Neural cell (in vitro differentiated cells): ENCODE results near the gene RMI2. TPM values are rescaled to one million over a fixed set of nuclear protein-coding genes. Genes with fewer than 3 reads are reported as not detected.

ENCODE experiments used
- H2AFZ ChIP-seq: fragments of 200-600, 300-800 bp; sonication (generic), shearing (Covaris generic); 2 replicates; pipeline ENCODE4 v1.6.0; 2014; ENCODE audit warnings: low read depth, mild to moderate bottlenecking, antibody characterized with exemption, low read length, moderate library complexity
- H3F3A ChIP-seq: fragments of 200-600 bp; shearing (Covaris generic); 2 replicates; pipeline ENCODE4 v1.6.1; 2016; ENCODE audit warnings: mild to moderate bottlenecking, moderate library complexity, mixed read lengths, antibody characterized with exemption, low read length; ENCODE audit not compliant: insufficient read depth, poor library complexity, severe bottlenecking
- H3K27ac ChIP-seq: fragments of 200-600, 300-800 bp; sonication (generic), shearing (Covaris generic); 2 replicates; pipeline ENCODE4 v1.5.1; 2014; ENCODE audit warnings: mild to moderate bottlenecking, low read length, moderate library complexity
- H3K27me3 ChIP-seq: fragments of 300-800, 200-600 bp; sonication (generic), shearing (Covaris generic); 2 replicates; pipeline ENCODE4 v1.6.0; 2014; ENCODE audit warnings: mild to moderate bottlenecking, low read depth, low read length, moderate library complexity; ENCODE audit not compliant: insufficient read depth
- H3K36me3 ChIP-seq: fragments of 300-800, 200-600 bp; sonication (generic), shearing (Covaris generic); 2 replicates; pipeline ENCODE4 v1.5.1; 2014; ENCODE audit warnings: mild to moderate bottlenecking, antibody characterized with exemption, low read length, moderate library complexity; ENCODE audit not compliant: insufficient read depth
- H3K4me2 ChIP-seq: fragments of 300-800, 200-600 bp; sonication (generic), shearing (Covaris generic); 2 replicates; pipeline ENCODE4 v1.6.0; 2014; ENCODE audit warnings: mild to moderate bottlenecking, low read length
- H3K4me3 ChIP-seq: fragments of 300-800, 200-600 bp; sonication (generic), shearing (Covaris generic); 2 replicates; pipeline ENCODE4 v1.5.1; 2014; ENCODE audit warnings: mild to moderate bottlenecking, low read length, moderate library complexity
- H3K79me2 ChIP-seq: fragments of 200-600 bp; shearing (Covaris generic); replicated peaks from 2 replicates; pipeline ENCODE4 v1.6.0; 2014; ENCODE audit warnings: mild to moderate bottlenecking, low read length, moderate library complexity; ENCODE audit not compliant: insufficient read depth
- H3K9ac ChIP-seq: fragments of 300-800, 200-600 bp; sonication (generic), shearing (Covaris generic); 2 replicates; pipeline ENCODE4 v1.6.1; 2016; ENCODE audit warnings: mild to moderate bottlenecking, low read length, mixed read lengths
- H3K9me2 ChIP-seq: fragments of 200-600 bp; shearing (Covaris generic); 2 replicates; pipeline ENCODE4 v1.6.1; 2016; ENCODE audit warnings: mild to moderate bottlenecking, low read length, mixed read lengths; ENCODE audit not compliant: insufficient read depth
- H3K9me3 ChIP-seq: fragments of 200-600, 300-800 bp; sonication (generic), shearing (Covaris generic); 2 replicates; pipeline ENCODE4 v1.6.1; 2016; ENCODE audit warnings: mild to moderate bottlenecking, mixed run types, low read length, moderate library complexity, mixed read lengths
- H4K20me1 ChIP-seq: fragments of 200-600 bp; shearing (Covaris generic); 2 replicates; pipeline ENCODE4 v1.6.1; 2016; ENCODE audit warnings: mild to moderate bottlenecking, mixed run types; ENCODE audit not compliant: insufficient read depth
- EP300 ChIP-seq: fragments of 450-650 bp; conservative IDR thresholded peaks from 2 replicates; pipeline ENCODE4 v1.6.1; 2014; ENCODE audit warnings: antibody characterized with exemption, mild to moderate bottlenecking, moderate library complexity; ENCODE audit not compliant: poor library complexity, severe bottlenecking
- EZH2 ChIP-seq: fragments of 200-600, 300-800 bp; shearing (Covaris generic), sonication (generic); IDR thresholded peaks from 2 replicates; pipeline ENCODE4 v1.6.1; 2014; ENCODE audit warnings: antibody characterized with exemption, low read length, borderline replicate concordance, mild to moderate bottlenecking; ENCODE audit not compliant: insufficient read depth, poor library complexity, severe bottlenecking
- MXI1 ChIP-seq: fragments of 450-650 bp; conservative IDR thresholded peaks from 2 replicates; pipeline ENCODE4 v1.6.1; 2014; ENCODE audit warnings: antibody characterized with exemption, mild to moderate bottlenecking; ENCODE audit not compliant: poor library complexity, severe bottlenecking
- POLR2AphosphoS5 ChIP-seq: IDR thresholded peaks from 2 replicates; pipeline ENCODE4 v1.6.1; 2012
- RAD21 ChIP-seq: fragments of 450-650 bp; conservative IDR thresholded peaks from 2 replicates; pipeline ENCODE4 v1.6.1; 2014; ENCODE audit warnings: antibody characterized with exemption, mild to moderate bottlenecking, moderate library complexity
- SMC3 ChIP-seq: fragments of 450-650 bp; conservative IDR thresholded peaks from 2 replicates; pipeline ENCODE4 v1.6.1; 2014; ENCODE audit warnings: antibody characterized with exemption, mild to moderate bottlenecking, moderate library complexity; ENCODE audit not compliant: poor library complexity
- TAF1 ChIP-seq: IDR thresholded peaks from 2 replicates; pipeline ENCODE4 v1.6.1; 2012; ENCODE audit warnings: low read depth
- polyA plus RNA-seq: library from polyadenylated mRNA; depleted of rRNA; stranded (reverse); fragments of >200 nt; gene quantifications from 2 replicates; pipeline ENCODE4 v1.2.3, GENCODE V29; 2014
- TF ChIP-seq, protein P1 (sequence below): fragments of 450-650 bp; IDR thresholded peaks from 2 replicates; pipeline ENCODE4 v1.5.1; 2014; ENCODE audit warnings: antibody characterized with exemption, mild to moderate bottlenecking, moderate library complexity; ENCODE audit not compliant: poor library complexity, severe bottlenecking
- TF ChIP-seq, protein P2 (sequence below): IDR thresholded peaks from 2 replicates; pipeline ENCODE4 v1.6.1; 2012; ENCODE audit warnings: borderline replicate concordance

RMI2 gene
- polyA plus RNA-seq, 1 donor from 2014 or later: 0.48 TPM

DNA sequence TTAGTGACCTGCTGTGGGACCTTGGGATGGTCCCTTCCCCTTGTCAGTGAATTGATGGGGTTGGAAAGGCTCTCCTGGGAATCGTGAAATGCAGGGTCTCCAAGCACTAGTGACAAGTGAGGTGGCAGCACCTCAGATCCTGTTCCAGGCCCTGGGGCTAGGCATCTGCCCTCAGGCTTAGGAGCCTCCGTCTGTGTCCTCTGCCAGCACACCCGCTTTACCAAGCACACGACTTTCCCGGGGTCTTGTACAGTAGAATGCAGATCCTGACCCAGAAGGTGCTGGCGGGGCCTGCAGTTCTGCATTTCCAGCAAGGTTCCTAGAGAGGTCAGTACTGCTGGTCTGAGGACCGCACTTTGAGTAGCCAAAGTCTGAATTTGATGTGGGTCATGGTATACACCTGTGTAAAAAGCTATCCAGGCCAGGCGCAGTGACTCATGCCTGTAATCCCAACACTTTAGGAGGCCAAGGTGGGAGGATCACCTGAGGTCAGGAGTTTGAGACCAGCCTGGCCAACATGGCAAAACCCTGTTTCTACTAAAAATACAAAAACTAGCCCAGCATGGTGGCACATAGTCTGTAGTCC is 30.9 kb upstream of the RMI2 start:
- no peaks in the 10 kb centered on the region for H3K9me3 ChIP-seq
- H3K9ac ChIP-seq: no peak overlapping the region
- no peaks in the 10 kb centered on the region for H3K36me3 ChIP-seq
- TF ChIP-seq EP300 (no peak), EZH2 (no peak), SMC3 (no peak), RAD21 (no peak), POLR2AphosphoS5 (no peak), MXI1 (no peak), TAF1 (no peak)
- TF ChIP-seq, protein P1, sequence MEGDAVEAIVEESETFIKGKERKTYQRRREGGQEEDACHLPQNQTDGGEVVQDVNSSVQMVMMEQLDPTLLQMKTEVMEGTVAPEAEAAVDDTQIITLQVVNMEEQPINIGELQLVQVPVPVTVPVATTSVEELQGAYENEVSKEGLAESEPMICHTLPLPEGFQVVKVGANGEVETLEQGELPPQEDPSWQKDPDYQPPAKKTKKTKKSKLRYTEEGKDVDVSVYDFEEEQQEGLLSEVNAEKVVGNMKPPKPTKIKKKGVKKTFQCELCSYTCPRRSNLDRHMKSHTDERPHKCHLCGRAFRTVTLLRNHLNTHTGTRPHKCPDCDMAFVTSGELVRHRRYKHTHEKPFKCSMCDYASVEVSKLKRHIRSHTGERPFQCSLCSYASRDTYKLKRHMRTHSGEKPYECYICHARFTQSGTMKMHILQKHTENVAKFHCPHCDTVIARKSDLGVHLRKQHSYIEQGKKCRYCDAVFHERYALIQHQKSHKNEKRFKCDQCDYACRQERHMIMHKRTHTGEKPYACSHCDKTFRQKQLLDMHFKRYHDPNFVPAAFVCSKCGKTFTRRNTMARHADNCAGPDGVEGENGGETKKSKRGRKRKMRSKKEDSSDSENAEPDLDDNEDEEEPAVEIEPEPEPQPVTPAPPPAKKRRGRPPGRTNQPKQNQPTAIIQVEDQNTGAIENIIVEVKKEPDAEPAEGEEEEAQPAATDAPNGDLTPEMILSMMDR: no peak
- TF ChIP-seq, protein P2, sequence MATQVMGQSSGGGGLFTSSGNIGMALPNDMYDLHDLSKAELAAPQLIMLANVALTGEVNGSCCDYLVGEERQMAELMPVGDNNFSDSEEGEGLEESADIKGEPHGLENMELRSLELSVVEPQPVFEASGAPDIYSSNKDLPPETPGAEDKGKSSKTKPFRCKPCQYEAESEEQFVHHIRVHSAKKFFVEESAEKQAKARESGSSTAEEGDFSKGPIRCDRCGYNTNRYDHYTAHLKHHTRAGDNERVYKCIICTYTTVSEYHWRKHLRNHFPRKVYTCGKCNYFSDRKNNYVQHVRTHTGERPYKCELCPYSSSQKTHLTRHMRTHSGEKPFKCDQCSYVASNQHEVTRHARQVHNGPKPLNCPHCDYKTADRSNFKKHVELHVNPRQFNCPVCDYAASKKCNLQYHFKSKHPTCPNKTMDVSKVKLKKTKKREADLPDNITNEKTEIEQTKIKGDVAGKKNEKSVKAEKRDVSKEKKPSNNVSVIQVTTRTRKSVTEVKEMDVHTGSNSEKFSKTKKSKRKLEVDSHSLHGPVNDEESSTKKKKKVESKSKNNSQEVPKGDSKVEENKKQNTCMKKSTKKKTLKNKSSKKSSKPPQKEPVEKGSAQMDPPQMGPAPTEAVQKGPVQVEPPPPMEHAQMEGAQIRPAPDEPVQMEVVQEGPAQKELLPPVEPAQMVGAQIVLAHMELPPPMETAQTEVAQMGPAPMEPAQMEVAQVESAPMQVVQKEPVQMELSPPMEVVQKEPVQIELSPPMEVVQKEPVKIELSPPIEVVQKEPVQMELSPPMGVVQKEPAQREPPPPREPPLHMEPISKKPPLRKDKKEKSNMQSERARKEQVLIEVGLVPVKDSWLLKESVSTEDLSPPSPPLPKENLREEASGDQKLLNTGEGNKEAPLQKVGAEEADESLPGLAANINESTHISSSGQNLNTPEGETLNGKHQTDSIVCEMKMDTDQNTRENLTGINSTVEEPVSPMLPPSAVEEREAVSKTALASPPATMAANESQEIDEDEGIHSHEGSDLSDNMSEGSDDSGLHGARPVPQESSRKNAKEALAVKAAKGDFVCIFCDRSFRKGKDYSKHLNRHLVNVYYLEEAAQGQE: no peak
- H2AFZ ChIP-seq: no peak overlapping the region
- H3K9me2 ChIP-seq: no peaks in the 10 kb centered on the region
- no peaks in the 10 kb centered on the region for H3K79me2 ChIP-seq
- no peaks in the 10 kb centered on the region for H3F3A ChIP-seq
- no peaks in the 10 kb centered on the region for H3K27me3 ChIP-seq
- no peak overlapping the region for H3K27ac ChIP-seq
- H4K20me1 ChIP-seq: no peaks in the 10 kb centered on the region
- no peak overlapping the region for H3K4me3 ChIP-seq
- H3K4me2 ChIP-seq: no peak overlapping the region

DNA sequence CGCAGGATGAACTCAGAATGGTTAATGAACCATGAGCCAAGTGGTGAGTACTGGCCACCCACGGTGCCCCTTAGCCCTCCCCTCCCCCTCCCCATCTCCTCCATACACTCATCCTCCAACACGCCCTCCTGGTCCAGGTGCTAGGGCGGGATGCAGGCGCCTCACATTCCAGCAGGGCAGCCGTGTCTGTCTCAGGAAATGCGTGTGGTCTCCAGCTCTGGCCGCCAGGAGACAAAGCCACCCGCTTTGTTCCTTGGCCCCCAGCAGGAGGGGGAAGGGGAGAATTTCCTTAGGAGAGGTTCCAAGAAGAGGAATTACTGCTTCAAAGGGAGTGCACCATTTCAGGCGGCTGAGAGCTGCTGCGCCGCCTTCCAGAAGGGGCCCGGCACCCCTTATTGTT is 29.7 kb upstream of the RMI2 start:
- Histone ChIP-seq H3K9ac (no peak overlapping the region), H2AFZ (no peak overlapping the region), H3K36me3 (no peaks in the 10 kb centered on the region), H3K79me2 (no peaks in the 10 kb centered on the region), H3K4me2 (no peak overlapping the region), H3K27me3 (no peaks in the 10 kb centered on the region), H3K27ac (no peak overlapping the region), H3F3A (no peaks in the 10 kb centered on the region), H4K20me1 (no peaks in the 10 kb centered on the region), H3K9me3 (no peaks in the 10 kb centered on the region), H3K4me3 (no peak overlapping the region), H3K9me2 (no peaks in the 10 kb centered on the region)
- TF ChIP-seq, protein P2: no peak
